GM18519 (cell line): Measurements from ENCODE around the gene RUBCNL.
A peak's percentile ranks its signal among the peaks of the same experiment; 100 is the strongest.
"Not testable (repeated sequence)": the region's sequence is repeated elsewhere in the genome, so short reads cannot be mapped to it uniquely, and the experiment has no call there.

Experiments used
- ATAC-seq: cut with Tn5 transposase; IDR thresholded peaks from one replicate; pipeline ENCODE4 v1.9.1; 2021; ENCODE audit warnings: mild to moderate bottlenecking, moderate library complexity; ENCODE audit not compliant: unreplicated experiment, low FRiP score

RUBCNL gene

GRCh38 chr13:46378411-46378810 lies 8.6 kb downstream of the RUBCNL start:
- no peak for ATAC-seq

DNA sequence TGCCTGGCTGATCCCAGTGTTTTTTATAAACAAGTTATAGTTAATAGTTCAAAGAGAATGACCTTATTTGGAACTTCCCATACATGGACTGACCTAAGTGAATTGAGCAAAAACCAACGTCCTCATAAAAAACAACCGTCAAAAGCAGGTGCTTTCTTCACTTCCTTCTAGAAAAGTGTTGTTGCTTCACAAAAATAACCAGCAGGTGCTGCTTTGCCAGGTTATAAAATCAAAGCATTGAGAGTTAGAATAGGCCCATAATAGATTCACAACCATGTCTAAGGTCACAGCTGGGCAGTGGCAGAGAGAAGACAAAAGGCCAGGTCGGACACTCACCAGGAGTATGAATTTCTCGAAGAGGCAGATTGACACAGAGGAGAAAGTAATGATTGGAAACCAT lies 9.5 kb downstream of the RUBCNL start:
- no peak for ATAC-seq

DNA sequence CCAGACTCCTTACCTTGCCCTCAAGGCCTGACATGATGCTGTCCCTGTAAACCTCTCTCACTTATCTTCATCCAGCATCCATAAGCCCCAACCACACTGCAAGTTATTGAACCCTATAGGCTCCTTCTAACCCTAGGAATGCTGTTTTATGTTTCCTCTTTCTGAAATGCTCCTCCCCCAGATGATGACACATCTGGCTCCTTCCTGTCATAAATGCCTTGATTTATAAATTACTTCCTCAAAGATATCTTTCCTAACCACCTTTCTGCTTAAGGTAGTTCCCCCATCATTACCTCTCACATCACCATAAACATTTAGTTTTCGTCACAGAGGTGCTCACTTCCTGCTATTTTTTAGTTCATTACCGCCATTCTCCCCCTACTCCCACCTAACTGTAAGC lies 12.3 kb downstream of the RUBCNL start:
- no peak for ATAC-seq

- ATAC-seq: no peak
These were observed 13.4 kb downstream of the RUBCNL start for GRCh38 chr13:46373623-46374022.

DNA sequence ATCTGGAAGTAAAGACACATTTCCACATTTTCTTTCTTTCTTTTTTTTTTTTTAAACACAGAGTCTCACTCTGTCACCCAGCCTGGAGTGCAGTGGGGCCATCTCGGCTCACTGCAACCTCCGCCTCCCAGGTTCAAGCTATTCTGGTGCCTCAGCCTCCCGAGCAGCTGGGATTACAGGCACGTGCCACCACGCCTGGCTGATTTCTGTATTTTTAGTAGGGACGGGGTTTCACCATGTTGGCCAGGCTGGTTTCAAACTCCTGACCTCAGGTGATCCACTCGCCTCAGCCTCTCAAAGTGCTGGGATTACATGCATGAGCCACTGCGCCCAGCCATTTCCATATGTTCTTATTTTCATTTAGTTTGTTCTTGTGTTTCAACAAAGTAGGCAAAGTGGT lies 14.1 kb downstream of the RUBCNL start:
- not testable (repeated sequence) for ATAC-seq

- ATAC-seq: no peak
These were observed 15.0 kb downstream of the RUBCNL start for GRCh38 chr13:46372071-46372470.

DNA sequence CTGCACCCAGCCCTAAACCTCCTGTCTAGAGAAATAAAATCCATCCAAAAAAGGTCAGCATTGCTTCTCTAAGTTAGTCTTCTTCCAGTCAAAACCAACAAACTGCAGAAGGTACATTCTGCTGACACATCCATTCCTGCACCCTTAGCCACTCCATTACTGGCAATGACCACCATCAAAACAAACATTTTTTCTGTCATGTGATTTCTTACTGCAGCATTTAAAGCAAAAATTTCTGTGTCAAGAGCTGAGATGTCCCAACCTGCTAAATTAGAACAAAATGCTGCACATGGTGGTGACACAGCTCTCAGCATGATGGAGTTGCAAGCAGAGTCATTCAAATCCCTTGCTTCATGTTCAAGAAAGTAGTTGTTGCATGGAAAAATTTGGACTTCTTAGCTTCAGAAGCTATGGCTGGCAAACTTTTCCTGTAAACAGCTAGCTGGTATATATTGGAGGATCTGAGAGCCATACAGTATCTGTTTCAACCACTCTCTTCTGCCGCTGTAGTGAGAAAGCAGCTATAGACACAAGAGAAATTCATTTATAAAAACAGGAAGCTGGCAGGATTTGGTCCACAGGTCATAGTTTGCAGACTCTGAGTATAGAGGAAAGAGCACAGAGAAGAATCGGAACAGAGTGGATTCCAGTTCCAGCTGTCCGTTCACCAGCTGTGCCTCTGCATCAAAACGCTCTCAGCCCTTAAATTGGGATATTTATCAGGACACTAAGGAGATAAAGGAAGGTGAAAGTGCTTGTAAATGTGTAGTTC lies 17.4 kb downstream of the RUBCNL start:
- ATAC-seq: peak; percentile 55

GRCh38 chr13:46367617-46368327 lies 19.3 kb downstream of the RUBCNL start:
- no peak for ATAC-seq

DNA sequence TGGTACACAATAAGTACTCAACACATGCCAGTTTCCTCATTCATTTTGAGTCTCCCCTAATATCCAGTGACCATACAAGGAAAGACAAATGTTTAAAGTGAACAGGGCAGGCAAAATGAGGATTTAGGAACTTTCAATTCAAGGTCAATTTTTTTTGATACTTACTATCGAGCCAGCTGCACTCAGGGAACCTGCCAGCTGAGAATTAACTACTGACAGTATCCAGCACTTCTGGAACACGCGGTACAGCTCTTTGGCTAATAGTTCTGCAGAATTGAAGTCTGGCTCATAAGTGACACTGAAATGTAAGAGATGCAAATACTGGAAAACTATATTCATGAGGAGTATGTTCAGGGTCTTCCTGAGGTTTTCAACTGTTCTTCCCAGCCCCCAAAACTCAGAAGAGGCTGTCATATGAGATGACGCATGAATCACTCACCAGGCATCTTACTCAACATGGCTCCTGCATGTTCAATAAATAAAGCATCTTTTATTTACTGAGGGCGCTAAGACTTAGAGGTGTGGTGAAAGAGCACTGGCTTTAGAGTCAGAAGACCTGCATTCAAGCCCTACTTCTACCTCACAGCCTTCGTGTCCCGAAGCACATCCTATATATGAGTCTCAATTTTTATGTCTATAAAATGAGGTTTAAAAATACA lies 25.6 kb downstream of the RUBCNL start:
- no peak for ATAC-seq

- ATAC-seq: no peak
These were observed 26.4 kb downstream of the RUBCNL start for GRCh38 chr13:46360604-46361003.

DNA sequence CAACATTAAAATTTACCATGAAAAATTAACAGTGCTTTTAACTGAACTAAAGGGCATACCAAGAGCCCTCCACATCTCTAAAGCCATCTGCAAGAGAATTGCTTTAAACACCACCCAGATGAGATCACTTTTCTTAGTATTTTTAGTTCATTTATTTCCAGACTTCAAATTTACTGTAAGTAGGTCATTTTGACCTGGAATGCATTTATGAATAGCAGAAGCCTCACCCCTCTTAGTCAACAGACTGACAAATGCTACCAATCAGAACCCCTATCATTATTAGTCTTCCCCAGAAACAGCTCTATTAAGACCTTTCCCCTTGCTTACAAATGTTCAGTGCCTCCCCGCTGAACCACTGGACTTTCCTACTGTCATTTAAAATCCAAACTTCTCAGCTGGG lies 27.3 kb downstream of the RUBCNL start:
- no peak for ATAC-seq

GRCh38 chr13:46355901-46356590 lies 31.0 kb downstream of the RUBCNL start:
- ATAC-seq: no peak

GRCh38 chr13:46355088-46355468 lies 32.0 kb downstream of the RUBCNL start:
- no peak for ATAC-seq

DNA sequence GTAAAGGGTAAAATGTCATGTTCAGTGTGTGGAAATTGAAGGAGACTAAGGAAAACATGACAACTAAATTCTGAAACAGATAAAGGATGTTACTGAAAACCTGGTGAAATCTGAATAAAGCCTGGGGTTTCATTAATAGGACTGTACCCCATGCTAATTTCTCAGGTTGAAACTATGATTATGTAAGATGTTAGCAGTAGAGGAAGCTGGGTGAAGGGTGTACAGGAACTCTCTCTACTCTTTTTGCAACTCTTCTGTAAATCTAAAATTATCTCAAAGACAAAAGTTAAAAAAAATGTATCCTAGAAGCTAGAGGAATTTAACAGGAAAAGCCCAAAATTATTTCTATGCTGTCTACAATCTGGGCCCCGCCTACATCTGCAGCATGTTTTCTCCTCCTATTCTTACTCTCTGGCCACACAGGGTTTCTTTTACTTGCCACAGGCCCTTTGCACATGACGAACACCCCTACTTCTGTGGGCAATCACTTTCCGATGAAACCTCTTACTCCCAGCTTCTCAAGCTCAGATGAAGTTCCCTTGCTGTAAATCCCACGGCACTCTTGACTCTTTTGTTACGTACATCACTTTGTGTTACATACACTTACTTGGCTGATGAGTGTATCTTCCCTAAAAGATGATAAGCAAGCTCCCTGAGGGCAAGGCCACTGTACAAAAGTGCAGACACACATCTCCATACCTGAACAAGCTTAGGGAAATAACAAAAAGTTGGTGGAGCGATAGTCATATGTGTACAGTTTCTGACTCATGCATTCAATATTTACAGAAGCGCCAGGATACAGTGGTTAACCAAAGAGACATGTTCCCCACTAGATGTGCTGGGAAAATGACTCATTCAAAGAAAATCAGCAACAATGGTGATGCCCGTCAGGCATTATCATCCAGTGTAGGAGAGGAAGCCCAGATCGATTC lies 32.6 kb downstream of the RUBCNL start:
- ATAC-seq: peak; percentile 63

DNA sequence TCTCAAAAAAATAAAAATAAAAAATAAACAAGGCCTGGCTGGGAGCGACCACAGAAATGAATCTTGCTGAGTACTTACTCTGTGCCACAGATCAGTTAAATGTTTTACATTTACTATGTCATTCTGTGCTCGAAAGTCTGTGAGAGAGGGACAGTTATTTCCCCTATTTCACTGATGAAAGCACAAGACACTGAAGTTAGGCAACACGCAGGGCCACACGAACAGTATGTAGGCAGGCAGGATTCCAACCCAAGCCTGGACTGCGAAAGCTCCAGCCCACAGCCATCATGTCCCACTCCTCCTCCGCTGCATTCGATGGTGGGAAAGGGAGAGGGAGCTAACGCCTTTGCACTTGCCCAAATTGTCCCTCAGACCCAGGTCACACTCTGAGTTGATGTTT lies 34.2 kb downstream of the RUBCNL start:
- no peak for ATAC-seq

GRCh38 chr13:46350003-46350402 lies 37.0 kb downstream of the RUBCNL start:
- ATAC-seq: no peak

DNA sequence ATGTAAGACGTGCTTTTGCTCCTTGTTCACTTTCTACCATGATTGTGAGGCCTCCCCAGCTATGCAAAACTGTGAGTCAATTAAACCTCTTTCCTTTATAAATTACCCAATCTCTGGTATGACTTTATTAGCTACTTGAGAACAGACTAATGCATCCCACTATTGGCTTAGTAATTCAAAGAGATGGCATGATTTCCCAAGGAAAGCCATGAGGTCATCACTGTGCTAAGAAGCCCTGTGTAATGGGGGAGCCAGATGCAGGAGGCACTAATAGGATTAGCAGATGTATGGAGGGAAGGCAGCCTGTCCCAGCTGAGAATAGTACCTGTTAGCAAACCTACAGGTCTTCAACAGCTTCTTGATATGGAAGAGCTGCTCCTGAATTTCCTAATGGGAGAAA lies 38.1 kb downstream of the RUBCNL start:
- no peak for ATAC-seq

DNA sequence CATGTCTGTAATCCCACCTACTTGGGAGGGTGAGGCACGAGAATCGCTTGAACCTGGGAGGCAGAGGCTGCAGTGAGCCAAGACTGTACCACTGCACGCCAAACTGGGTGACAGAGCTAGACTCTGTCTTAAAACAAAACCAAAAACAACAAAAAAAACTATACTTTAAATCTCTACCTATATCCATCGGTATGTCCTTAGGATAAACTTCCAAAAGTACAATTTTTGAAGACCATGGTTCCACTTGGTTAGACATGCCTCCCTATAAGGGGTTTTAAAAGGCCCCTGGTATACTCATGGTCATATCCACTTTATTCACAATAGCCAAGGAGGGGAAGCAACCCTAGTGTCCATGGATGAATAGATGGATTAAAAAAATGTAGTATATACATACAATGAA lies 39.8 kb downstream of the RUBCNL start:
- no peak for ATAC-seq

DNA sequence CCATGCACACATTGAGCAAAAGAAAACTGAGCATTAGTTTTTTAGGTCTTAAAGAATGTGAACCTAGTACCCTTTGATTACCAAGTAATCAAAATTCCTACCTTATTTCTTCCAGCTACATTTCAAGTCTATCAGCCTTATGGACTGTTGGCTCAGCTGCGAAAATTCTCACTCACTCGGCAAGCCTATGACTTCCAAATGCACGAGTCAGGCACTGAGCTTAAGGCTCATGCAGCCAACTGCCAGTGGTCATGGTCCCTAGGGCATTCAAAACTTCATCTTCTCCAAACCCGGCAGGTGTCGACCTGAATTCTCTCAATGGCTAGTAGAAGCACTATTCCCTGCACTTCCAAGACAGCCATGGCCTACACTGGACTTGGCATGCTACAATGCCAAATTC lies 41.2 kb downstream of the RUBCNL start:
- ATAC-seq: no peak

GRCh38 chr13:46345398-46345797 lies 41.7 kb downstream of the RUBCNL start:
- ATAC-seq: no peak
